ENCODE measurements around the gene SEMA3A.
A peak's percentile ranks its signal among the peaks of the same experiment; 100 is the strongest.
"Not testable (repeated sequence)": the region's sequence is repeated elsewhere in the genome, so short reads cannot be mapped to it uniquely, and the experiment has no call there.

Gene SEMA3A

DNA sequence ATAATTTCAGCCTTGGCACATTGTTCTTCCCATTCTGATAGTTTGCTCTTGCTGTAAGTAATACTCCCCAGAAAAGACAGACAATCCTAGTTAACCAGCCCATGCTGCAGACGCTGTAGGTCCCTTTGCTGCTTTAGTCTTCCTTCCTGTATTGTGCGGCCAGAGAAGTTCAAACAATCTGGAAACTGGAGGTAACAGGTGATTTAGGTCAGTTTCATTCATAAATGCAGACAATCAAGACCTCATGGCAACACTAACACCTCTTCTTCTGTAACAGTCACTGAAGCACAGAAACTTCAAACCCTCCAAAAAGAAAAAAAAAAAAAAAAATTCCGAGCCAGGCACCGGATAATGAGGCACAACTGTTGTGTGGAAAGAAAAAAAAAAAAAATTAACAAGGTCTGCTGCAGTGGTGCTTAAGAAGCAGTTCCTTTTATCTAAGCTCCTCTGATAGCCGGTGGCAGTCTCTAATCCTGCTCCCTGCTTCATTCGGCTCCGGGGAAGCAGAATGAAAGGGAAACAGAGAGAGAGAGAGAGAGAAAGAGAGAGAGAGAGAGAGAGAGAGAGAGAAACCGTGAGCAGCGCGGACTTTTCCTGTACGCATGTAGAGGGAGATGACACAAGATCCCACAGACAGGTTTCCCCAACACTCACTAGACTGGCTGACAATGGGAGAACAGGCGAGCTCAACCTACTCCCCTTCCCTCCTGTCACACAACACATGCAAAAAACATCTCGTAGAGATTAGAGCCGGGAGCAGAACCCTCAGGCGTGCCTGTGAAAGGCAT, at the start of gene SEMA3A:
SEMA3A (minus strand) TSS at position 306 of the 788 bp plus-strand sequence; CDS start at position 103, 203 bp downstream.
- DNase-seq = peak; percentile 22

GRCh38 chr7:84243037-84243436, 48.4 kb upstream of the SEMA3A start:
- DNase-seq = not testable (repeated sequence)

DNA sequence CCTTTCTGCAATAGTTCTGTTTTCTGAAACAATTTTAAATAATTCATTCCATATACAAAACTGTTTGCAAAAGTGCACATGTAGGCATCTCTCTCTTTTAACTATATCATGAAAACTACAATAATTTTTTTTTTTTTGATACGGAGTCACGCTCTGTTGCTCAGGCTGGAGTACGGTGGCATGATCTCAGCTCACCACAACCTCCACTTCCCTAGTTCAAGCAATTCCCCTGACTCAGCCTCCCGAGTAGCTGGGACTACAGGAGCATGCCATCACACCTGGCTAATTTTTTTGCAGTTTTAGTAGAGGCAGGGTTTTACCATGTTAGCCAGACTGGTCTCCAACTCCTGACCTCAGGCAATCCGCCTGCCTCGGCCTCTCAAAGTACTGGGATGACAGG, 44.0 kb upstream of the SEMA3A start:
- no peak for DNase-seq

DNA sequence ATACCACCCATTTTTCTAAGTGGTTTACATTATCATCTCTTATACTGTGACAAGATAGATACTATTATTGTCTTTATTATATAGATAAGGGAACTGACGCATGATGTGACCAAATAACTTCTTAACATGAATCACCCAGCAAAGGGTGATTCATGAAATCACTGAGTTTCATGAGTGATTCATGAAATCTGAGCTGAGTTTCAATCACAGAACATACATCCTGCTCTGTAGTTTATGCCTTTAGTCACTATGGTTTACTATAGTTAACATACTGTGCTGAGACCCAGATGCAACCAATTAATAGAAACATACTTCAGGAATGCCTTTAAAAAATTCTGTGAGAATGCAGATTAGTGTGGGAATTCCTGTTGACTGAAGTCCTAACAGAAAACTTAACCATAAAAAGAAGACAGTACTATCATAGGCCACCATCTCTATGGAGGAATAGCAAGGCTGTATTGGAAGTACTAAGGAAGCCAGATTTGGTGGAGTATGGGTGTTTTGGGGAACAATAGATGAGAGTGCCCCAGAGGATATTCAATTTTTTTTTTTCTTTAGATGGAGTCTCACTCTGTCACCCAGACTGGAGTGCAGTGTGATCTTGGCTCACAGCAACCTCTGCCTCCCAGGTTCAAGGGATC, 43.1 kb upstream of the SEMA3A start:
- DNase-seq = no peak

DNA sequence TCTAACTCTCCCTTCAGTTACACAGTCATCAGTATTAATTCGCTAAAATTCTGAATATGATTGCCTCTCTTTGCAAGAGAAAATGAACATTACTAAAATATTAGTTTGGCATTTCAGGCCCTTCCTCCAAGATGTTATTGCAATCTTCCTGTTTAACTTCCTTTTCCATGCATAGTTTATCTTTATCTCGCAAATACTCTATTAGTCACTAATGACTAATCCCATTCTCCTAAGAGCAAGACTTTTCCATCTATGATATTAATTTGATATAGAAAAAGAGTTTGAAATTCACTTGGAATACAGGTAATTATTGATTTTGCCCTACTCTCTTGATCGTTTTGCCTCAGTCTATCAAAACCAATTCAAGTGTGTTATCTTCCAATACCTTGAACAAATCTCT, 41.8 kb upstream of the SEMA3A start:
- no peak for DNase-seq

DNA sequence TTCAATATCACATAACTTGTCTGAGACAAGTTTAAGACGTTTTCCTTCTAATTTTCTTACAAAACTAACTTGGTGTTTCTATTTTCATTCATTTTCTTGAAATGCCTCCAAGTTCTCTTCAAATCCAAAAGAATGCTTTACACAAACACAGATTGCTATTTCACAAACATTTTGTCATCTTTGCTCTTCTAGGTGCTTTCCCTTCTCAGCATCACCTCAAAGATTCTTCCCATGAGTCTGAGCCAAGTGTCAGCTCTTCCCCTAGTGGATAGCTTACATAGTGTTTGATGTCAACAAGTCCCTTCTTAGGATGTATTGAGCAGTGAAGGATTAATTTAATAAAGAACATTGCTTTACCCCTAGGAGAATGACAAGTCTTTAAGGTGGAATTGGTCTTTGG, 38.1 kb upstream of the SEMA3A start:
- DNase-seq = no peak

DNA sequence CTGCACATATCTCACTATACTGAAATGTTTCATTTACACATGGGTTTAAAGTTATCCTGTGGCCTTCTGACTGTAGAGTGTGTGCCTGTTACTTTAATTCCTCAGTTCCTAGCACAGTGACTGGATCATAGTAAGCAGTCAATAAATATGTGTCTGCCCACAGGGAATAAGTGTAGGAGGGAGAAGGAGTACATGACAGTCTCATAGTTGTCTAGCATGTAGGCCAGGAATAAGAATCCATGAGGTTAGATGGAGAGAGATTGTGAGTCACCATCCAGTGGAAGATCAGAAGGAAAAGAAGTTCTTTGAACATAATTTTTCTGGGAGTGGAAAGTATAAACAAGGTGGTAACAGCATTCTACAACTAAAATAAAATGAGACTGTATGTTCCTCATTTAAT, 36.6 kb upstream of the SEMA3A start:
- no peak for DNase-seq

DNA sequence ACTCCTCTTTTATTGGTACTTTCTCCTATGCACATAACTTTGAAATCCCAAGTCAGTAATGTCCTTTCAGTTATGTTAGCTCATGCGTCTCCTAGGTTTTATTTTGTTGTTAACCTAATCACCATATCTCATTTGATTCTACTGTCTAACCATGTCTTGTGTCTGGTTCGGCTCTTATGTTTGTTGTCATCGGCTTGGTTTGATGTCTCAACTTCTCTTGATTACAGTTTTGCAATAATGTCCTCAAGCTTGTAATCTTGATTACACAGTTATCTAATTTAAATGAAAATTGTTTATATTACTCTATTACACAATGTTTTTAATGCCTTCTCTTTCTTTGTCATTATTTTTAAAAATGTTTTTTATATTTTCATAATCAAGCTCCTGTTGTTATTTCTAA, 35.9 kb upstream of the SEMA3A start:
- DNase-seq = no peak

- no peak for DNase-seq
Measured at GRCh38 chr7:84228526-84228925, 33.9 kb upstream of the SEMA3A start.

DNA sequence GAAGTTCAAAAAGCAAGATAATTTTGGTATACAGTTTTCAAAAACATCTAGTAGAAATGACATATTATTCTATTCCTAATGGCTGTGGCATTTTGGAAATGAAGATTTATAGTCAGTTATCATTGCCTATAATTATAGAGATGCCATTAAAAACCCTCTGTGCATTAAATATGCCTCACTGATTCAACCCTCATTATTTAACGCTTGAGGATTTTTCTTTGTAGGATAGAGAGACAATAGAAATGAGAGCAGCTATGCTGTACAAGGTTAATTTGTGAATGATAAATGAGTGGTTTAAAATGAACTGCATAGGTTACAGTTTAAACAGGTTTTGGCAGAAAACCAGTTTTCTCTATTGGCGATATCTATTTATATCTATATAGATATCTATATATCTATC, 32.2 kb upstream of the SEMA3A start:
- no peak for DNase-seq

DNA sequence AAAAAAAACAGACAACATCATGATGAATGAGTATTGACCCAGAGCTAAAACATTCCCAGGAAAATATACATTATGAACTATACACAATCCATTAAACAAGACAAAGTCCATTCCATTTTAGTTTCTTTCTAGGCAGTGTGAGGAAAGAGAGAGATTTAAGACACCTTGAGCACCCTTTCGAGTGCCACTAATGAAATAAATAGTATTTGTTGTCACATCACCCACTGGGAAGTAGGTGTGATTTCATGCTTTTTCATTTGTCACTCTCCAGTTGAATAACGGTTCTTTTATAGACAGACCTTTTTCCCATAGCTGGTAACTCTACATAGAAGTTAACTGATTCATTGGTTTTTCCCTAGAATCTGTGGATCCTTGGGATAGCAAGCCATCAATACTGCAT, 29.9 kb upstream of the SEMA3A start:
- no peak for DNase-seq

- no peak for DNase-seq
Measured at GRCh38 chr7:84219310-84219709, 24.7 kb upstream of the SEMA3A start.

GRCh38 chr7:84218681-84219080, 24.1 kb upstream of the SEMA3A start:
- DNase-seq = no peak

DNA sequence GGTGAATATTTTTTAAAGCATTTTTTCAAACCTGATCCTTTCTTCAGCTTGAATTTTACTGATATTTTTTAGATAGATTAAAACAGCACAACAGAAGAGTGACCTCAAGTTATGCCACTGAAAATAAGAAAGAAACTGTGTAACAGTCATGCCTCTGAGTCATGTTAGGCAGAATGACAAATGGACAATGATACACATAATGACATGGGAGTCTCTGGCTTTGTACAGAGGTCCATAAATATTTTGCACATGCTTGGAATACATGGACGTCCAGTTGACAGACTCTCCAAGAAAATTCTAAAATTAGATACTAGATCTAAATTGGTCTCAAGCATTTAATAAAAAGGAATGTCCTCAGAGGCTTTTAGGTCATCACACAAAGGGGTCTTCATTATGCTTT, 21.9 kb upstream of the SEMA3A start:
- DNase-seq = no peak

GRCh38 chr7:84214757-84215156, 20.2 kb upstream of the SEMA3A start:
- not testable (repeated sequence) for DNase-seq

- DNase-seq = no peak
Measured at GRCh38 chr7:84210301-84210700, 15.7 kb upstream of the SEMA3A start.

DNA sequence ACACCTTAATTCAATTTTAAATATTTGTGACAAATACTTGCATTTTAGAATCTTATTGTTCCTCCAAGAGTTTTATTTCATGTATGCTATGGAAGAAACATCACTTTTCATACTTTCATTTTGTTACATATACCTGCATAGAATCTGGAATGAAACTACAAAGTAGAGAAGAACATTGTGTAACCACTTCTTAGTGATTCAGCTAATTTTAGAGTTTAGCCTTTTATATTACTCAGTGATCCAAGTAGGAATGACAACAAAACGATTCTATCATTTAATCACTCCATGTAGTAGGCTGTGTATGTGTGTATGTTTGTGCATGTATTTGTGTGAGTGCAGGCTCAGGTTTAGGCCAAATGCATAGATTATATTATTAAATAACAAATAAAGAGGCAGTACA, 14.4 kb upstream of the SEMA3A start:
- no peak for DNase-seq

GRCh38 chr7:84207615-84208014, 13.0 kb upstream of the SEMA3A start:
- no peak for DNase-seq

DNA sequence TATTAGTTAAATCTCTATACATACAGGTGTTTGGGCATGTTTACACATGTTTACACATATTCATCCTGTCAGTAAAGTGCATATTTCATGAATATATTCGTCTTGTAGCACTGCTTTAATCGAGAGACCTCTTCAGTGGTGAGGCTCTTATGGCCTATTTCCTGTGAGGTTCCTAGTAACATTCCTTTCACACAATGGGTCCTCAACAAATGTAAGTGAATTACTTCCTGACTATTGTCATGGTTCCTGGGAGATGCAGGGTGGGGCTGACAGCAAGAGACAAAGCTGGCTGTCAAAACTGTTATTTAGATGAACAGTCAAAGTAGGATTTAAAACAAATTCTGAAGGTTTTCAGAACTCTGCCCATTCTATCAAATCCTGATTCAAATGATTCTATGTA, 12.4 kb upstream of the SEMA3A start:
- DNase-seq = no peak

DNA sequence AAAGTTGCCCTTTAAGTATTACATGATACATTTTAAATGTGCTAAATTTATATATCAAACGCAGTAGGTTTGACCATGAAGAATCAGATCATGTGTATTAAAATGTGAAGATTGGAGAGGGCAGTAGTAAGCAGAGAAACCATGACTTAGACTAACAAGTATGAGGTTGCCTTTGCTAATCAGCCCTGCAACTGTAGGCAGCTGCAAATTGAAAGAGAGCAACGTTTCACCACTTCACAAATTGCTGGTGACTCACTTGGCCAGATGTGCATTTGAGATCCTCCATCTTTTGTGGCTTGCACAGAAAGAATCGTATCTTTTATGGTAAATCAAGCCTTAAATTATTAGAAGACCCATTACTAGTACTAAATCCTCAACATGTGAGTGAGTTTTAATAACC, 10.1 kb upstream of the SEMA3A start:
- no peak for DNase-seq

DNA sequence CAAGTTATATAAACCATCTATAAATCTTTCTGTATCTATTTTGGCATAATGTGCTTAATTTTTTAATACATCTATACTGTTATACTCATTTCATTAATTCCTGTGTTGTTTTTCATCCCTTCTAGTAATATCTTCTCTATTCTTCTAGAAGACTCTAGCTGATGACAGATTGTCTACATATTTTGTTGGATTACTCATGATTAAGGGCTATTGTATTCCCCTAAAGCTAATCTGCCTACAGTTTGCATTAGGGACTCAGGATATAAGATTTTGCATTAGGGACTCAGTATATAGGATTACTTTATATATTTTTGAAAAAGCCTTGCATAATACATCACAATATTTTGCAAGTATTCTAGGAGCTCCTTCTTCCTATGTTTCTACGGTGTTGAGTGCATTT, 8.3 kb upstream of the SEMA3A start:
- no peak for DNase-seq

DNA sequence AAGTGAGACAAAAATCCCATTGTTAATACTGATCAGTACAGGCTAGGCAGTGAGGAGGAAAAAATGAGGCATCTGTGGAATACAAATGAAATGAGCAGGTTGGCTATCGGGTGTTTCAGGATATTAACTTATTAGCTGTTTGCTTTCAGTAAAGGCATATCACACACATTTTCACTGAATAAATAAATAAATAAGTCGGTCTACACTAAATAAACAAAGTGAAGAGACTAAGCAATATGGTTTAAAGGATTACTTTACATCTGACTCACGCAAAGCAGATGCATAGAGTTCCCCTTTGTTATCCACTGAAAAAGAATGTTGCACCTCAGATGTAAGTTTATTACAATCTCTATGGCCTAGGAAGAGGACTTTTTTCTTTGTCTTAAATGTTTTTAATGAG, 6.3 kb upstream of the SEMA3A start:
- DNase-seq = no peak

DNA sequence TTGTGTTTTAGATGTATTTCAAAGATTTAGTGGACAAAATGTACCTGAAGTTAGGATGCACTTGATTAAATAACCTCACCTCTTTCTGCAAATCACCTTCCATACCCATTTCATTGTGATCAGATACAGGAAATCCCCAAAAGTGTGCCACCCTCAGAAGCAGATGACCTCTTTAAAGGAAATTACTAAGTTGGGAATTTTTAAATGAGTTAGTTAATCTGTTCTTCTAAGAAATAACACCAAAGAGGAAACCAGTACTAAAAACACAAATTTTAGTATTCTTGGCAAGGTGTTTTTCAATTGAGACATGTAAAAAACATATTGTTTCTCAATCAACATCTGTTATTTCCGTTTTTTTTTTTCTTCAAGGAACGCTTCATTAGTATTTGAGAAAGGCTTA, 4.6 kb upstream of the SEMA3A start:
- DNase-seq = no peak

DNA sequence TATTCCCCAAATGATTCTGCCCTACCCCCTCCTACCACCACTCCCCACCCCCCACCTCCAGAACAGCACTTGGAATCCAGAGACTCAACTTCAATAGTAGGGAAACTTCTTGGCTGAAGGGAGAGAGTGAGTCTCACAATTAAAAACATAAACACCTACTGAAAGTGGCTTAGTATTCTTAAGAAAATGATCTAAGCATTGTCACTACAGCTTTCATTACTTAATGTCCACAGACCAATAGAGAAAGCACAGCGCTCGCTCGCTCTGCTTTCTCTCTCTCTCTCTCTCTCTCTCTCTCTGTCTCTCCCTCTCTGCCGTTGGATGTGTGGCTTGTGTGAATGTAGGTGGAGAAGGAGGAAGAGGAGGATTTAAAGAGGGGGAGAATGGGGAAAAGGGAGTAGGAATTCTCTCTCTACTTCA, 1.5 kb upstream of the SEMA3A start:
- DNase-seq = no peak
